ENCODE results near the gene ZNF846.
A peak's percentile ranks its signal among the peaks of the same experiment; 100 is the strongest.
"Not testable (repeated sequence)": the region's sequence is repeated elsewhere in the genome, so short reads cannot be mapped to it uniquely, and the experiment has no call there.

Gene ZNF846

GRCh38 chr19:9768175-9769112, at the start of gene ZNF846:
Gene ZNF846, minus strand, starts transcription at chr19:9768738. Its CDS starts 3,788 bp downstream, at chr19:9764950.
- DNase-seq = peak; percentile 77

- no peak for DNase-seq
Measured at GRCh38 chr19:9818175-9818733, 49.7 kb upstream of the ZNF846 start.

GRCh38 chr19:9811139-9811538, 42.6 kb upstream of the ZNF846 start:
- DNase-seq = no peak

- DNase-seq = no peak
Measured at GRCh38 chr19:9808855-9809824, 40.6 kb upstream of the ZNF846 start.

- no peak for DNase-seq
Measured at GRCh38 chr19:9806803-9807202, 38.3 kb upstream of the ZNF846 start.

- no peak for DNase-seq
Measured at GRCh38 chr19:9801976-9802375, 33.4 kb upstream of the ZNF846 start.

- no peak for DNase-seq
Measured at GRCh38 chr19:9799162-9799561, 30.6 kb upstream of the ZNF846 start.

- DNase-seq = no peak
Measured at GRCh38 chr19:9797871-9798270, 29.3 kb upstream of the ZNF846 start.

- DNase-seq = peak; percentile 73
Measured at GRCh38 chr19:9796113-9796773, 27.7 kb upstream of the ZNF846 start.

- DNase-seq = no peak
Measured at GRCh38 chr19:9793071-9793591, 24.6 kb upstream of the ZNF846 start.

- peak; percentile 81 for DNase-seq
Measured at GRCh38 chr19:9792206-9793070, 23.9 kb upstream of the ZNF846 start.

- peak; percentile 61 for DNase-seq
Measured at GRCh38 chr19:9791552-9792205, 23.1 kb upstream of the ZNF846 start.

GRCh38 chr19:9791073-9791367, 22.5 kb upstream of the ZNF846 start:
- not testable (repeated sequence) for DNase-seq

- not testable (repeated sequence) for DNase-seq
Measured at GRCh38 chr19:9789579-9789978, 21.0 kb upstream of the ZNF846 start.

GRCh38 chr19:9789066-9789465, 20.5 kb upstream of the ZNF846 start:
- no peak for DNase-seq

GRCh38 chr19:9788604-9789003, 20.1 kb upstream of the ZNF846 start:
- not testable (repeated sequence) for DNase-seq

GRCh38 chr19:9786819-9787218, 18.3 kb upstream of the ZNF846 start:
- DNase-seq = no peak

GRCh38 chr19:9786342-9786741, 17.8 kb upstream of the ZNF846 start:
- DNase-seq = no peak

- peak; percentile 84 for DNase-seq
Measured at GRCh38 chr19:9785367-9786331, 17.1 kb upstream of the ZNF846 start.

- not testable (repeated sequence) for DNase-seq
Measured at GRCh38 chr19:9784163-9784496, 15.6 kb upstream of the ZNF846 start.

All from NCI-H526 treated with DMSO at 0.1 percent for 48 hours (cell line).